NT2/D1 (cell line): ENCODE measurements around the gene SPRYD3.

Experiments used
- SUZ12 ChIP-seq: IDR thresholded peaks from 2 replicates; pipeline ENCODE4 v1.6.1; 2011; ENCODE audit not compliant: insufficient read length, insufficient read depth; ENCODE audit errors: extremely low read depth
- YY1 ChIP-seq: IDR thresholded peaks from 2 replicates; pipeline ENCODE4 v1.6.1; 2011; ENCODE audit not compliant: insufficient read length, insufficient read depth

DNA sequence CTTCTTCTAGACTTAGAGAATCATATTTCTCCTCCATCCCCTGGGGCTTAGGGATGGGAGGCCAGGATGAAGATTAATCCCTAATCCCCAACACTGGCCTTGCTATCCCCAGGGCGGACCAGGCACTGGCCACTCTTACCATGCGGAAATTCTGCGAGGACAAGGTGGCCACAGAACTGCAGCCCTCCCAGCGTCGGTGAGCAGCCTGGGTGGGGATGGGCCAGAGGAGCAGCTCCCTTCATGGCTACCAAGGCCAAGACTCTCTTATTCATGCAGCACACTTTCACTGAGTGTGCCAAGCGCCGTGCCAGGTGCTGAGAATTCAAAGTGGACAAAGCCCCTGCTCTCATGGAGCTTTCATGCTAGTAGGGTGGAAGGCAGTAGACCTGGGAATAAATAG lies 22.3 kb downstream of the SPRYD3 start:
- TF ChIP-seq YY1 (no peak), SUZ12 (no peak)
